GM21737 (cell line): ENCODE data around the gene FASTK.
"Not testable (repeated sequence)": the region's sequence is repeated elsewhere in the genome, so short reads cannot be mapped to it uniquely, and the experiment has no call there.

Experiments
- ATAC-seq: cut with Tn5 transposase; IDR thresholded peaks from one replicate; pipeline ENCODE4 v1.9.1; 2021; ENCODE audit warnings: mild to moderate bottlenecking, moderate library complexity; ENCODE audit not compliant: unreplicated experiment

Gene FASTK

GRCh38 chr7:151032936-151033863 is 47.4 kb downstream of the FASTK start:
- ATAC-seq = no peak

GRCh38 chr7:151031011-151031410 is 49.6 kb downstream of the FASTK start:
- no peak for ATAC-seq

GRCh38 chr7:151028948-151029501 is 51.6 kb downstream of the FASTK start:
- ATAC-seq = no peak

- peak; percentile 97 for ATAC-seq
Measured at GRCh38 chr7:151028131-151028947, 52.3 kb downstream of the FASTK start, which contains the start of gene ABCB8. Gene ABCB8 (plus strand): TSS chr7:151028450. CDS start chr7:151028516, 66 bp downstream.

GRCh38 chr7:151027728-151028130 is 52.9 kb downstream of the FASTK start:
- not testable (repeated sequence) for ATAC-seq

GRCh38 chr7:151026771-151027727 is 53.6 kb downstream of the FASTK start:
- not testable (repeated sequence) for ATAC-seq
